Measurements from ENCODE around the gene SELENON. TPM values are rescaled to one million over a fixed set of nuclear protein-coding genes. Genes with fewer than 3 reads are reported as not detected.

The SELENON gene
- total and polyA plus RNA-seq, 10 of the 15 experiments (the other 5 are each of a cell fraction or from before 2014, with no cell fraction given) = 0.07 to 5.1 (median 0.80) TPM

DNA sequence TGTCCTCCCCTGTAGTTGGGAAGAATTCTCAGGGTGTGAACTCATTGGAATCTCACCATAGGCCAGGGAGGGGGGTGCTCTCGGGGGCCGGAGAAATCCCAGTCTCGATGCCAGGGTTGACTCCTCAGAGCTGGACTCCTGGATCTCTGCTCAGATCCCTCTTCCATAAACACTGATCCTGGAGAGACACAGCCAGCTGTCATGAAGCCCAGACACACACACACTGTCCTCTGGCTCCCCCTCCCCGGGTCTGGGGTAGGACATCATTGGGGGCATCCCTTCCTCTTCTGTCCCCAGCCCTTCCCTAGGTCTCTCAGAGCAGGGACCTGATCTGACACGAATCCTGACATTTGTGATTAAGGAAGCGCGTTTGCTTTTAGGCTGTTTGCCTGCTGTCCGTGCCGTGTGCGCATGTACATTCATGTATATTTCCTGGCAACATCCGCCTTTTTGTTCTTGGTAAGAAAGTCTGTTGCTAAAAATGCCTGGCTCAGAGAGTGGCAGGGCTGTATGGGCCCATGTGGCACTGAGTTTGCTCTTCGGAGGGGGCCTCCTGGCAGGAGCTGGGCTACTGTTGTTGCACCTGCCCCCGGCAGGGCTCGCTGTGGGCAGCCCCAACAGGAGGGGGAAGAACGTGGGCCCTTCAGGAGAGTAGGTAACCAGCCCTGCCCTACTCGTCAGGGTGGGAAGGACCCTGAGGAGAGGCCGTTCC lies 45.4 kb upstream of the SELENON start:
- Histone ChIP-seq H3K27ac (ENCODE audit: control insufficient read depth, insufficient read depth) (no peak overlapping the region), H3K4me2 (ENCODE audit: control insufficient read depth, insufficient read depth) (no peak overlapping the region), H3K79me2 (ENCODE audit: control insufficient read depth, insufficient read depth, low read length) (no peaks in the 10 kb centered on the region), H2AFZ (ENCODE audit: control insufficient read depth, low read depth, low read length) (no peak overlapping the region), H3K4me3 (no peak overlapping the region), H3K4me1 (ENCODE audit: control insufficient read depth, insufficient read depth, low read length) (no peaks in the 10 kb centered on the region), H3K36me3 (ENCODE audit: control insufficient read depth in 2 of 2, insufficient read depth in 2 of 2, low read length in 1 of 2) (no peaks in the 10 kb centered on the region), H3K9ac (ENCODE audit: control insufficient read depth, insufficient read depth, low read length) (no peak overlapping the region), H4K20me1 (ENCODE audit: control insufficient read depth, insufficient read depth) (peaks cover 3% of the 10 kb centered on the region; the same call in 1 of the 2 replicates), H3K9me3 (replicated peaks; ENCODE audit: control insufficient read depth, insufficient read depth, low read length) (no peaks in the 10 kb centered on the region), H3K27me3 (replicated peaks in 1 of 2; ENCODE audit: control insufficient read depth in 2 of 2, insufficient read depth in 2 of 2, low read length in 1 of 2) (peaks cover 3 to 6% of the 10 kb centered on the region in 2 experiments)
- no peak for DNase-seq (ENCODE audit: low read depth, low spot score)
- in situ Hi-C loops (cut with MboI) (no loop called here), intact Hi-C loops (cut with micrococcal nuclease; ENCODE audit: unreplicated experiment) (no loop called here)
- CTCF ChIA-PET = interaction anchor here (0.9 kb wide), 1 partner anchor 41 kb away, joined by 3 read pairs; no protein-coding TSS in a partner anchor
- no peak for TF ChIP-seq ATF7 (IDR thresholded peaks at IDR 0.05; ENCODE audit: low read depth)
- TF ChIP-seq SREBF1 (IDR thresholded peaks at IDR 0.05; ENCODE audit: low read length) = no peak
- 0 out of 2 replicates have a peak, but pooled peaks have one; percentile 2 for TF ChIP-seq RAD21 (IDR thresholded peaks at IDR 0.05; ENCODE audit: insufficient read depth, low read depth, low read length)
- no peak for TF ChIP-seq SUZ12 (IDR thresholded peaks at IDR 0.05; ENCODE audit: unreplicated experiment)
- TF ChIP-seq MYC (IDR thresholded peaks at IDR 0.05; ENCODE audit: insufficient read depth, insufficient read length, insufficient replicate concordance, low read length, severe bottlenecking) = no peak
- TF ChIP-seq EGR1 (IDR thresholded peaks at IDR 0.05; ENCODE audit: borderline replicate concordance in 1 of 2, low read depth in 2 of 2, low read length in 2 of 2) = no peak
- TF ChIP-seq SIN3A (IDR thresholded peaks at IDR 0.05; ENCODE audit: low read depth, low read length) = no peak
- no peak for TF ChIP-seq NFYB (IDR thresholded peaks at IDR 0.05; ENCODE audit: insufficient read depth, low read depth, low read length)
- 13% methylated on average over 17 of the region's 17 CpGs for WGBS (ENCODE audit: insufficient coverage, insufficient replicate concordance, low lambda C conversion rate, missing lambda C conversion rate)
- ATAC-seq = no peak; the same call in 2 of the 3 replicates
- FAIRE-seq = no peak
- RAD21 ChIA-PET (ENCODE audit: unreplicated experiment) = no interaction called here
- POLR2A ChIA-PET = interaction anchor here (0.6 kb wide), 1 partner anchor 176 kb away, joined by 3 read pairs; no protein-coding TSS in a partner anchor
- BruUV-seq (replicated peaks) = no TSS peak
- SMC1A ChIA-PET (ENCODE audit: uncharacterized antibody, unreplicated experiment) = no interaction called here

Data from GM12878 (cell line).